Measurements from ENCODE around the gene IFITM10.

GRCh38 chr11:1744137-1744886, 6.1 kb downstream of the IFITM10 start:
- TF ChIP-seq CTCF (conservative IDR thresholded peaks at IDR 0.05; ENCODE audit: low read depth, low read length) (no peak), EZH2 (IDR thresholded peaks at IDR 0.05; ENCODE audit: borderline replicate concordance, low read depth, low read length, poor library complexity, severe bottlenecking) (no peak)

Data from A673 (cell line).